ENCODE data around the gene CDCA8.
"Not testable (repeated sequence)": the region's sequence is repeated elsewhere in the genome, so short reads cannot be mapped to it uniquely, and the experiment has no call there.

CDCA8 gene

GRCh38 chr1:37673920-37674319 is 18.4 kb upstream of the CDCA8 start:
- peak; percentile 39 to 69 for DNase-seq (ENCODE audit: low read depth in 2 of 2)

- no peak for DNase-seq (ENCODE audit: low read depth in 2 of 2)
Observed at GRCh38 chr1:37676281-37677142, 15.8 kb upstream of the CDCA8 start.

- DNase-seq (ENCODE audit: low read depth in 2 of 2): no peak
Observed at GRCh38 chr1:37677143-37677439, 15.2 kb upstream of the CDCA8 start.

GRCh38 chr1:37677808-37678207 is 14.5 kb upstream of the CDCA8 start:
- no peak for DNase-seq (ENCODE audit: low read depth in 2 of 2)

GRCh38 chr1:37680933-37681332 is 11.4 kb upstream of the CDCA8 start:
- no peak for DNase-seq (ENCODE audit: low read depth in 2 of 2)

- peak in 1 of 2 experiments; percentile 80 for DNase-seq (ENCODE audit: low read depth in 2 of 2)
Observed at GRCh38 chr1:37682334-37682987, 9.9 kb upstream of the CDCA8 start.

- DNase-seq (ENCODE audit: low read depth in 2 of 2): not testable (repeated sequence)
Observed at GRCh38 chr1:37684182-37684581, 8.1 kb upstream of the CDCA8 start.

GRCh38 chr1:37685722-37686121 is 6.6 kb upstream of the CDCA8 start:
- DNase-seq (ENCODE audit: low read depth in 2 of 2): no peak

GRCh38 chr1:37687764-37688163 is 4.6 kb upstream of the CDCA8 start:
- not testable (repeated sequence) for DNase-seq (ENCODE audit: low read depth in 2 of 2)

GRCh38 chr1:37688926-37689325 is 3.4 kb upstream of the CDCA8 start:
- DNase-seq (ENCODE audit: low read depth in 2 of 2): no peak

- peak in 1 of 2 experiments; percentile 7 for DNase-seq (ENCODE audit: low read depth in 2 of 2)
Observed at GRCh38 chr1:37691497-37692077, 729 bp upstream of the CDCA8 start.

- DNase-seq (ENCODE audit: low read depth in 2 of 2): peak in 1 of 2 experiments; percentile 6
Observed at GRCh38 chr1:37692834-37693175, 489 bp downstream of the CDCA8 start.

- DNase-seq (ENCODE audit: low read depth in 2 of 2): no peak
Observed at GRCh38 chr1:37697090-37697489, 4.8 kb downstream of the CDCA8 start.

GRCh38 chr1:37697737-37698136 is 5.4 kb downstream of the CDCA8 start:
- no peak for DNase-seq (ENCODE audit: low read depth in 2 of 2)

GRCh38 chr1:37699147-37699546 is 6.8 kb downstream of the CDCA8 start:
- no peak for DNase-seq (ENCODE audit: low read depth in 2 of 2)

- DNase-seq (ENCODE audit: low read depth in 2 of 2): no peak
Observed at GRCh38 chr1:37701051-37701450, 8.7 kb downstream of the CDCA8 start.

- DNase-seq (ENCODE audit: low read depth in 2 of 2): no peak
Observed at GRCh38 chr1:37703061-37703460, 10.7 kb downstream of the CDCA8 start.

GRCh38 chr1:37704966-37705365 is 12.7 kb downstream of the CDCA8 start:
- DNase-seq (ENCODE audit: low read depth in 2 of 2): no peak

GRCh38 chr1:37705399-37705798 is 13.1 kb downstream of the CDCA8 start:
- no peak for DNase-seq (ENCODE audit: low read depth in 2 of 2)

GRCh38 chr1:37708471-37708870 is 16.2 kb downstream of the CDCA8 start:
- no peak for DNase-seq (ENCODE audit: low read depth in 2 of 2)

- DNase-seq (ENCODE audit: low read depth in 2 of 2): no peak
Observed at GRCh38 chr1:37714226-37714625, 21.9 kb downstream of the CDCA8 start.

- DNase-seq (ENCODE audit: low read depth in 2 of 2): no peak
Observed at GRCh38 chr1:37714689-37715088, 22.4 kb downstream of the CDCA8 start.

- no peak for DNase-seq (ENCODE audit: low read depth in 2 of 2)
Observed at GRCh38 chr1:37716321-37716720, 24.0 kb downstream of the CDCA8 start.
